Parathyroid adenoma (tissue), 2 donors: ENCODE results near the gene SKOR1.

Experiments
- H2AFZ ChIP-seq: fragments of 300-600 bp; sonication (generic); one replicate; pipeline ENCODE4 v1.7.0; 2017; ENCODE audit warnings: antibody characterized with exemption, mild to moderate bottlenecking
- H3K27ac ChIP-seq: fragments of 300-600 bp; sonication (generic); one replicate; pipeline ENCODE4 v1.7.0; 2017
- H3K27me3 ChIP-seq: fragments of 300-600 bp; sonication (generic); one replicate; pipeline ENCODE4 v1.7.0; 2017; ENCODE audit warnings: low read length; ENCODE audit not compliant: control insufficient read depth, insufficient read depth
- H3K36me3 ChIP-seq: fragments of 300-600 bp; sonication (generic); one replicate; pipeline ENCODE4 v1.7.0; 2017; ENCODE audit warnings: low read length; ENCODE audit not compliant: control insufficient read depth, insufficient read depth
- H3K4me1 ChIP-seq: fragments of 300-600 bp; sonication (generic); one replicate; pipeline ENCODE4 v1.7.0; 2017; ENCODE audit warnings: control low read depth
- H3K4me2 ChIP-seq: fragments of 300-600 bp; sonication (generic); one replicate; pipeline ENCODE4 v1.7.0; 2017; ENCODE audit warnings: low read length
- H3K4me3 ChIP-seq: fragments of 300-600 bp; sonication (generic); one replicate; pipeline ENCODE4 v1.7.0; 2017; ENCODE audit warnings: low read depth, low read length
- H3K79me2 ChIP-seq: fragments of 300-600 bp; sonication (generic); one replicate; pipeline ENCODE4 v1.7.0; 2017; ENCODE audit warnings: control low read depth
- H3K9ac ChIP-seq: fragments of 300-600 bp; sonication (generic); one replicate; pipeline ENCODE4 v1.7.0; 2017; ENCODE audit warnings: mild to moderate bottlenecking
- H3K9me3 ChIP-seq: fragments of 300-600 bp; sonication (generic); one replicate; pipeline ENCODE4 v1.7.0; 2017; ENCODE audit warnings: low read length; ENCODE audit not compliant: control insufficient read depth
- CTCF ChIP-seq: fragments of 300-600 bp; sonication (generic); IDR thresholded peaks from one replicate; pipeline ENCODE4 v1.7.0; 2017; ENCODE audit warnings: antibody characterized with exemption, mild to moderate bottlenecking
- donor health status: primary hyperparathyroidism.

SKOR1 gene

GRCh38 chr15:67880651-67881182 lies 55.4 kb downstream of the SKOR1 start:
- no peaks in the 10 kb centered on the region for H3K27me3 ChIP-seq
- no peaks in the 10 kb centered on the region for H3K4me1 ChIP-seq
- H3K79me2 ChIP-seq, result no peaks in the 10 kb centered on the region
- H3K4me3 ChIP-seq, result no peak overlapping the region
- no peaks in the 10 kb centered on the region for H3K9me3 ChIP-seq
- H2AFZ ChIP-seq, result no peak overlapping the region
- no peak overlapping the region for H3K4me2 ChIP-seq
- no peak overlapping the region for H3K27ac ChIP-seq
- no peaks in the 10 kb centered on the region for H3K36me3 ChIP-seq
- no peak for TF ChIP-seq CTCF
- no peak overlapping the region for H3K9ac ChIP-seq

DNA sequence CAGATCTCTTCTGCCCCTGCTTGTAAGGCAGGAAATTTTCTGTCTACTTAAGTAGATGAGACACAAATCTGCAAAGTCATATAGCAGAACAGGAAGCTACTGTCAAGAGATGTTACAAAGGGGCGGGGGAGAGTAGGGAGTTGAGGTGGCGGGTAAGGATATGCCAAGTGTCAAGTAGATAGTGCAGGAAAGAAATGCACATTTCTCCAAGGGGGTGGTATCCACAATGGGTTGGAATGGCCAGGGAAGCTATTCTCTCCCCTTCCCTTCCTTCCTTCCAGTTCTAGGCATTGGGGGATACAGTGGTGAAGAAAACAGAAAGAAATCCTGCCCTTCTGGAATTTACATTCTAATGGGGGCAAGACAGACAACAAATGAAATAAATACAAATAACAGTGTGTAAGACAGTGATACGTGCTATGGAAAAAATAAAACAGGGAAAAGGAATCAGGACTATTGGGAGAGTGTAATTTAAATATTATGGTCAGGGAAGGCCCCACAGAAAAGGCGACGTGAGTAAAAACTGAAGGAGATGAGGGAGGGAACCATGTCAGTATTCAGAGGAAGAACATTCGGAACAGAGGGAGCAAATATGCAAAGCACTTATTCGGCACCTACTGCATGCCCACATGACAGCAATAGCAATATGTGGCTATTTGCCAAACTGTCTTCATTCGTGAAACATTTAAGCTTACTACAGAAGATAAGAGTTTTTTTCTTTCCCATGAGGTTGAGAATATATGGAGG lies 57.4 kb downstream of the SKOR1 start:
- no peak overlapping the region for H3K27ac ChIP-seq
- H2AFZ ChIP-seq, result peak overlapping the region; percentile 46
- H3K4me1 ChIP-seq, result no peaks in the 10 kb centered on the region

GRCh38 chr15:67883234-67883773 lies 58.0 kb downstream of the SKOR1 start:
- TF ChIP-seq CTCF, result no peak
- Histone ChIP-seq H3K4me1 (no peaks in the 10 kb centered on the region), H3K9ac (no peak overlapping the region), H2AFZ (peak overlapping the region; percentile 3), H3K4me3 (no peak overlapping the region), H3K9me3 (no peaks in the 10 kb centered on the region), H3K27me3 (no peaks in the 10 kb centered on the region), H3K27ac (no peak overlapping the region), H3K36me3 (no peaks in the 10 kb centered on the region), H3K4me2 (no peak overlapping the region), H3K79me2 (no peaks in the 10 kb centered on the region)

More for the DNA sequence above, 57.4 kb downstream of the SKOR1 start:
- H3K36me3 ChIP-seq, result no peaks in the 10 kb centered on the region
- H3K27me3 ChIP-seq, result no peaks in the 10 kb centered on the region
- no peak overlapping the region for H3K4me3 ChIP-seq
- no peak for TF ChIP-seq CTCF
- no peaks in the 10 kb centered on the region for H3K79me2 ChIP-seq
- no peak overlapping the region for H3K4me2 ChIP-seq
- H3K9me3 ChIP-seq, result no peaks in the 10 kb centered on the region
- H3K9ac ChIP-seq, result no peak overlapping the region

GRCh38 chr15:67884009-67884408 lies 58.7 kb downstream of the SKOR1 start:
- no peaks in the 10 kb centered on the region for H3K4me1 ChIP-seq
- H3K79me2 ChIP-seq, result no peaks in the 10 kb centered on the region
- TF ChIP-seq CTCF, result no peak
- H2AFZ ChIP-seq, result peak overlapping the region; percentile 87
- H3K27ac ChIP-seq, result no peak overlapping the region
- no peaks in the 10 kb centered on the region for H3K27me3 ChIP-seq
- peak overlapping the region; percentile 73 for H3K4me2 ChIP-seq
- no peaks in the 10 kb centered on the region for H3K36me3 ChIP-seq
- no peaks in the 10 kb centered on the region for H3K9me3 ChIP-seq
- peak overlapping the region; percentile 45 for H3K4me3 ChIP-seq
- H3K9ac ChIP-seq, result no peak overlapping the region
